Measurements from ENCODE around the gene SELL. TPM values are rescaled to one million over a fixed set of nuclear protein-coding genes. Genes with fewer than 3 reads are reported as not detected.
A peak's percentile ranks its signal among the peaks of the same experiment; 100 is the strongest.
"Not testable (repeated sequence)": the region's sequence is repeated elsewhere in the genome, so short reads cannot be mapped to it uniquely, and the experiment has no call there.

The SELL gene
- total RNA-seq, 2 donors from 2014 or later: 29.5 to 66.8 TPM

DNA sequence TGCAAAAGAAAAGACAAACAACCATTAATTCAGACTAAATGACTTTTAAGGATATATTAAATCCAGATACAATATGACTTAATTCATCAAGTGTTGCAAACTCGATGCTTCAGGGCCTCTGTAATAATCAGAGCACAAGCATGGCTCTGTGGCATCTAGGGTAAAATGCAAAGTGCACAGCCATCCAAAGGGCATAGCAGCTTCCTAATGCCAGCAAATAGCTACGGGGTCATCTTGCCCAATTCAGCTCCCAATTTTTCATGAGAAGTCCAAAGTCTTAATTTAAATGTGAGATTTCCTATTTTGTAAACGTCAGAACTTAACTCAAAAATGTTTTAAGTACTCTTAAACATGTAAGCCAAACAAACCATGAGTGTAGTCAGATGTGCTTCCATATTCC is 14.5 kb upstream of the SELL start:
- Mint-ChIP-seq H3K4me1 (ENCODE audit: low read depth in 2 of 2) (no peaks in the 10 kb centered on the region), H3K4me3 (no peak overlapping the region), H3K9me3 (no peaks in the 10 kb centered on the region), H3K27ac (no peak overlapping the region), H3K36me3 (no peaks in the 10 kb centered on the region), H3K27me3 (peaks cover 11 to 13% of the 10 kb centered on the region in 2 donors)
- DNase-seq (ENCODE audit: low spot score) (no peak), ATAC-seq (no peak)

DNA sequence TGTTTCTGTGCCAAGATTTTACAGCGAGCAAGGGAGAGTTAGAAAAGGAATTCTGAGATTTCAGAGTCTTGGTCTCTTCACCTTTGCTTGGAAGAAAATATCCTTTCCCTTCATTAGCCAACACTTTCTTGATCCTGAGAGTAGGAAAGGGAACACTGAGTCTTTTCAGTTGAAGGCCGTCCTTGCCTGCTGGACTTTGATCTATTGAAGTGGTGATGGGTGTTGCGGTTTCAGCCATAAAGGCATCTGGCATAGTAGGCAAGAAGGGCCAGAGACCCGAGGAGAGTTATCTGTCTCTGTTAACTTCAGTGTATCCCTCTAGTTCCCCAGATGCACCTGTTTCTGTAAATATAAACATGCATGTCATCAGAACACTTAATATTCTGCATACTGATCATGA is 12.7 kb upstream of the SELL start:
- H3K36me3 Mint-ChIP-seq: no peaks in the 10 kb centered on the region
- ATAC-seq (no peak), DNase-seq (ENCODE audit: low spot score) (no peak)
- peaks cover 8 to 13% of the 10 kb centered on the region in 2 donors for H3K27me3 Mint-ChIP-seq
- no peaks in the 10 kb centered on the region for H3K4me1 Mint-ChIP-seq (ENCODE audit: low read depth in 2 of 2)
- no peak overlapping the region for H3K27ac Mint-ChIP-seq
- H3K9me3 Mint-ChIP-seq: no peaks in the 10 kb centered on the region
- H3K4me3 Mint-ChIP-seq: no peak overlapping the region

DNA sequence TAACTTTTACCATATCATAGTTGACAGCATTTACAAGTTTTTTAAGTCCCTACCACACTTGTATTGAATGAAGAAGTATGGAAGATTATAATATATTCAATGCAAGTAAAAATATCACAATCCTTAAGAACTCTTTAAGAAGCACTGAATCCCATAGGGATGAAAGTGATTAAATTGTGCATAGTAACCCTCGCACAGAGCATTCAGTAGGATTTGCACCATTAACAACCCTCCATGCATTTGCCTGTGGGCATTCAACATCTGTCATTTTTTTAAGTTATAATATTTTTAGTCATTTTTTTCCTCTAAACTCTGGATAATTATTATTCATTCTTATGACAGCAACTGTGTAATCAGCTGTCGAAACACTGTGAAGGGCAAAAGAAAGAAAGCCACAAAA is 12.3 kb upstream of the SELL start:
- no peak overlapping the region for H3K4me3 Mint-ChIP-seq
- ATAC-seq: no peak
- peaks cover 8 to 17% of the 10 kb centered on the region in 2 donors for H3K27me3 Mint-ChIP-seq
- no peak for DNase-seq (ENCODE audit: low spot score)
- no peaks in the 10 kb centered on the region for H3K4me1 Mint-ChIP-seq (ENCODE audit: low read depth in 2 of 2)
- H3K27ac Mint-ChIP-seq: no peak overlapping the region
- no peaks in the 10 kb centered on the region for H3K9me3 Mint-ChIP-seq
- H3K36me3 Mint-ChIP-seq: no peaks in the 10 kb centered on the region

DNA sequence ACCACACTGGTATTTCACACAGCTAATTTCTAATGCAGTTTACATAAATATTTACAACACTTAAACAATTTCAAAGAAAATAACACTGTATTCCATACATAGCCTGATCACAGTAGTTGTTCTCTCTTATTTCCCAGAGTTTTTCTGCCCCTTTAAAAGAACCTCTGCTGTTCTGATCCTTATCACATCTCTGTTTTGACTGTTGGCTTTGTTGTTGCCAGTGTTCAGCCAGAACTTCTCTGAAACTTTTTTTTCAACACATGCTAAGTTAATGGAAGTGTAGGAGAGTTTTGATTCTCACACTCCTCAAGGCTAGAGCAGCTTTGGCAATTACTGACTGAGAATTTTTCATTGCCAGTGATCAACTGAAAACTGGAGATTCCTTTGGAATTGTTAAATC is 11.4 kb upstream of the SELL start:
- H3K27ac Mint-ChIP-seq: no peak overlapping the region
- H3K4me3 Mint-ChIP-seq: no peak overlapping the region
- ATAC-seq: no peak
- no peaks in the 10 kb centered on the region for H3K36me3 Mint-ChIP-seq
- no peaks in the 10 kb centered on the region for H3K9me3 Mint-ChIP-seq
- H3K27me3 Mint-ChIP-seq: peaks cover 12 to 22% of the 10 kb centered on the region in 2 donors
- no peaks in the 10 kb centered on the region for H3K4me1 Mint-ChIP-seq (ENCODE audit: low read depth in 2 of 2)
- DNase-seq (ENCODE audit: low spot score): no peak

DNA sequence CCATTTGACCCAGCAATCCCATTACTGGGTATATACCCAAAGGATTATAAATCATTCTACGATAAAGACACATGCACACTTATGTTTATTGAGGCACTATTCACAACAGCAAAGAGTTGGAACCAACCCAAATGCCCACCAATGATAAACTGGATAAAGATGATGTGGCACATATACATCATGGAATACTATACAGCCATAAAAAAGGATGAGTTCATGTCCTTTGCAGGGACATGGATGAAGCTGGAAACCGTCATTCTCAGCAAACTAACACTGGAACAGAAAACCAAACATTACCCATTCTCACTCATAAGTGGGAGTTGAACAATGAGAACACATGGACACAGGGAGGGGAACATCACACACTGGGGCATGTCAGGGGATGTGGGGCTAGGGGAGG is 3.7 kb upstream of the SELL start:
- Mint-ChIP-seq H3K36me3 (peaks cover 11% of the 10 kb centered on the region), H3K27me3 (peaks cover 12 to 18% of the 10 kb centered on the region in 2 donors), H3K4me1 (ENCODE audit: low read depth in 2 of 2) (peaks cover 11 to 12% of the 10 kb centered on the region in 2 donors)
- not testable (repeated sequence) for ATAC-seq; H3K9me3 Mint-ChIP-seq; DNase-seq (ENCODE audit: low spot score); H3K4me3 Mint-ChIP-seq; H3K27ac Mint-ChIP-seq

DNA sequence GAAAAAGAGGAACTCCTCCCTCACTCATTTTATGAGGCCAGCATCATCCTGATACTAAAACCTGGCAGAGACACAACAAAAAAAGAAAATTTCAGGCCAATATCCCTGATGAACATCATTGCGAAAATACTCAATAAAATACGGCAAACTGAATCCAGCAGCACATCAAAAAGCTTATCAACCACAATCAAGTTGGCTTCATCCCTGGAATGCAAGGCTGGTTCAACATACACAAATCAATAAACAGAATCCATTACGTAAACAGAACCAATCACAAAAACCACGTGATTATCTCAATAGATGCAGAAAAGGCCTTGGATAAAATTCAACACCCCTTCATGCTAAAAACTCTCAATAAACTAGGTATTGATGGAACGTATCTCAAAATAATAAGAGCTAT is 1.7 kb upstream of the SELL start:
- Mint-ChIP-seq H3K36me3 (peaks cover 11% of the 10 kb centered on the region), H3K4me1 (ENCODE audit: low read depth in 2 of 2) (peaks cover 24 to 27% of the 10 kb centered on the region in 2 donors)
- not testable (repeated sequence) for DNase-seq (ENCODE audit: low spot score); H3K27me3 Mint-ChIP-seq; H3K9me3 Mint-ChIP-seq; H3K4me3 Mint-ChIP-seq; ATAC-seq; H3K27ac Mint-ChIP-seq

DNA sequence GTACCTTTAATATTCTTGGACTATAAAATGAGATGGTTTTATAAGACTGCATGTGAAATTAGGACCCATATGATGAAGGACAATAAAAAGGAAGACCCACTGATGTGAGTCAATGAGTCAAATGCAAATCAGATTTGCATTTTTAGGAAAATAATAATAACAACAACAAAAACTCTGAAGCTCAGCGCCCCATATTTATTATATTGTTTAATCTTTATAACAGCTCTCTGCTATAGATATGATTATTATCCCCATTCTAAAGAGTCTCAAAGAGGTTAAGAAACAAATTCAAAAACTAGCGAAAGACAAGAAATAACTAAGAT is 850 bp upstream of the SELL start:
- peaks cover 26 to 30% of the 10 kb centered on the region in 2 donors for H3K4me1 Mint-ChIP-seq (ENCODE audit: low read depth in 2 of 2)
- ATAC-seq (no peak), DNase-seq (ENCODE audit: low spot score) (no peak)
- peak overlapping the region; percentile 84 for H3K4me3 Mint-ChIP-seq
- peaks cover 5 to 8% of the 10 kb centered on the region in 2 donors for H3K27me3 Mint-ChIP-seq
- H3K9me3 Mint-ChIP-seq: no peaks in the 10 kb centered on the region
- H3K27ac Mint-ChIP-seq: peak overlapping the region; percentile 52 to 80
- peaks cover 11% of the 10 kb centered on the region for H3K36me3 Mint-ChIP-seq

DNA sequence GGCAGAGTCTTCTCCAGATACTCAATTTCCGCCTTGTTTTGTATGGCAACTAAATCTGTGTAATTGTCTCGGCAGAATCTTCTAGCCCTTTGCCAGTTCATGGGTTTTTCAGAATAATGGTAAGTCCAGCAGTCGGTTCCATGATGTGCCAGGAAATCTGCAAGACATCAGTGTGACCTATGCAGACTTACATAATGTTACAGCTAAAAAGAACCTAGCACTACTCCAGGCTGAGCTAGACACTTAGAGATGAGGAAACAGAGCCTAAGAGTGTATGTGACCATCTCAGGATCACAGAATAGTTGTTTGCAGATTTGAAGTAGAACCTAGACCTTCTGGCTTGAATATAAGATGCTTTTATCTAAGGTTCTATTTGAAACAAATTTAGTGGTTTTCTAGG is 2.8 kb downstream of the SELL start:
- peak overlapping the region; percentile 81 to 84 for H3K27ac Mint-ChIP-seq
- DNase-seq (ENCODE audit: low spot score) (no peak), ATAC-seq (peak; percentile 51 to 67)
- H3K36me3 Mint-ChIP-seq: peaks cover 14% of the 10 kb centered on the region
- peaks cover 45 to 52% of the 10 kb centered on the region in 2 donors for H3K4me1 Mint-ChIP-seq (ENCODE audit: low read depth in 2 of 2)
- H3K27me3 Mint-ChIP-seq: no peaks in the 10 kb centered on the region
- no peaks in the 10 kb centered on the region for H3K9me3 Mint-ChIP-seq
- peak overlapping the region; percentile 80 for H3K4me3 Mint-ChIP-seq

DNA sequence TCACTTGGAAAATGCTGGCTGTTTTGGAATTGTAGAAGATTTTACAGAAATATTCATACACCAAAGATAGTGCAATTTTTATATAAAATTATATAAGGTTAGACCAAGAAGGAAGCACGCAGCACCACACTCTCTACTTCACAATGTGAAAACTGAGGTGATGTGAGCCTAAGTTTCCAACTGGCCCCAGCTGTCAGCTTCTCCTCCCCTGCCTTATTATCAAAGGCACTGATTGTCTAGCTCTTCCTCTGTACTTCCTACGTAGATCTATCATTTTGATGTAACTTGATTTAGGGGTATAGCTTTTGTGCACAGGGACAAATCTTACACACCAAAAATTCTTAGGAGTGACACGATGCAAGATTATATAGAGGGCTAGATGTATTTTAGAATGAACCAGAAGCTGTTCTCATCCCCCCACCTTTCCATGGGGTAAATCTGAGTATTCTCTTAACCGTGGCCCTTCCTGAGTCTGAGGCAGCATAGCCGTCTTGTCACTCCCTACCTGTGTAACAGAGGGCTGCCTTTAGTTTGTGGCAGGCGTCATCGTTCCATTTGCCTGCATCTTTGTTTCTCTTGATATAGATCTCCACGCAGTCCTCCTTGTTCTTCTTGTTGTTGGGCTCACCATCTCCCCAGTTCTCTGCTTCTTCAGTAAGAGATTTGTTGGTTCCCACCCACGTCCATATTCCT is 3.4 kb downstream of the SELL start:
- no peaks in the 10 kb centered on the region for H3K9me3 Mint-ChIP-seq
- DNase-seq (ENCODE audit: low spot score) (no peak), ATAC-seq (no peak)
- peaks cover 16% of the 10 kb centered on the region for H3K36me3 Mint-ChIP-seq
- peaks cover 49 to 55% of the 10 kb centered on the region in 2 donors for H3K4me1 Mint-ChIP-seq (ENCODE audit: low read depth in 2 of 2)
- peak overlapping the region; percentile 80 for H3K4me3 Mint-ChIP-seq
- H3K27ac Mint-ChIP-seq: peak overlapping the region; percentile 81 to 84
- H3K27me3 Mint-ChIP-seq: no peaks in the 10 kb centered on the region

DNA sequence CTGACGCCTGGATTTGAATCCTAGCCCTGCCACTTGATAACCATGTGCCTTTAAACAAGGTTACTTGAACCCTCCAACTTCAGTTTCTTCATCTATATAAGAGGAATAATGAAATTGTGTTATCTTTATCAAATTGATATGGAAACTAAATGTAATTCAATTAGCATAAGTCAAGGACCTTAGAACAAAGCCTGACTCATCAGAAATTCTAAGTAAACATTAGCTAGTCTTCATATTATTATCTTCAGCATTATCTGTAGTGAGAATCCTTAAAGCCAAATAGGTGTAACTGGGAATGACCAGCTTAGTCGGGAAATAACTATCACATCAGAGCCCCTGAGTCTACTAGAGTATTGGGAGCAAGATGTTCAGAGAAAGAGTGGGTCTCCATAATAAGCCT is 6.6 kb downstream of the SELL start:
- ATAC-seq (no peak), DNase-seq (ENCODE audit: low spot score) (no peak)
- Mint-ChIP-seq H3K9me3 (no peaks in the 10 kb centered on the region), H3K4me3 (no peak overlapping the region), H3K36me3 (peaks cover 17% of the 10 kb centered on the region), H3K27me3 (no peaks in the 10 kb centered on the region), H3K4me1 (ENCODE audit: low read depth in 2 of 2) (peaks cover 59 to 66% of the 10 kb centered on the region in 2 donors), H3K27ac (peak overlapping the region; percentile 29 to 38)

DNA sequence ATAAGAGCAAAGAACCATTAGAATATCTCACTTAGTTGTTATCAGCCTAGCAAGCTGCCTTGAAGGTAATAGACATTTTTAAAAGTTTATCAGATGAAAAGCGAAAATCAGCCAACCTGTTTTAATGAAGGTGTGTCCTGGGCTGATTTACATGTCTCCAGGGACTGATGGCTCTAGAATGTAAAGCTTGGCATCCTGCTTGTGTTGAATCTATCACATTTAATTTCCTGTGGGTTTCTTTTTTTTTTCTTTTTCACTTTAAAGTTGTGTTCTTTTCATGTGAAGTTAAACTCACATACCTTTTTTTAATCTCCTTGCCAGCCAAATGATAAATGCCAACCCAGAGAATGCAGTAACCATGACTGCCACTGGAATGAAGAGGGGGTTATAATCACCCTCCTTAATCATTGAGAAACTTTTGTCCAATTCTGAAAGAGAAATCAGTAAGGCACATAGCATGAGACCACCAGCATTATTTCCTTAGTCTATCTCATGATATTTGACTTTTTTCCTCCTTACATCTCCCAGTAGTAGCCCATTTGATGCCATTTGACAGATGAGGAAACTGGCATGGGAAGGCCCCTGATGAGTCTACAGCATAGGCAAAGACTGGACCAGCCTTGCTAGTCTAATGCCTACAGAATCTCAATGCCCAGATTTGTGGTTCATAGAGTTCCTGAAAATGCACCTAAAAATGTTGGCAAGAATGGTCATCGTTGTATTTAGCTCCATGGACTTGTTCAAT is 10.0 kb downstream of the SELL start:
- DNase-seq (ENCODE audit: low spot score): no peak
- H3K4me3 Mint-ChIP-seq: no peak overlapping the region

DNA sequence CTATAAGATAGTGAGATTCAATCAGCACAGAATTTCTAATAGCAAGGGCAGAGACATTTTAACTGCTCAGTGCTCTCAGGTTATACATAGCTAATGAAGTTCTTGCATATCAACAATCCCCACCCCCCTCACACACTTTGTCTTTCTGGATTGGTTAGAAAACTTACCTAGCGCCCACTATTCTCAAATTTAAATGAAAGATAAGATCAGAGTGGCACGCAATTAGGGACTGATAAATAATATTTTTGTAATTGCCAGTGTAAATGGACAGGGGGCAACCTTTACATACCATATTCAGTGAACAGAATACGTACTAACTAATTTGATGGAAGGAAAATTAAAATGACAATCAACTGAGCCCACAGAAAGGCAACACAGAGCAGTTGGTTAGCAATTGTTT is 11.7 kb downstream of the SELL start:
- peaks cover 8% of the 10 kb centered on the region for H3K36me3 Mint-ChIP-seq
- DNase-seq (ENCODE audit: low spot score) (no peak), ATAC-seq (no peak)
- no peaks in the 10 kb centered on the region for H3K27me3 Mint-ChIP-seq
- H3K4me3 Mint-ChIP-seq: peak overlapping the region; percentile 23
- peaks cover 73 to 83% of the 10 kb centered on the region in 2 donors for H3K4me1 Mint-ChIP-seq (ENCODE audit: low read depth in 2 of 2)
- peak overlapping the region; percentile 93 to 96 for H3K27ac Mint-ChIP-seq
- H3K9me3 Mint-ChIP-seq: peaks cover 6% of the 10 kb centered on the region

More for the DNA sequence above, 10.0 kb downstream of the SELL start:
- Mint-ChIP-seq H3K27ac (peak overlapping the region; percentile 10 to 96), H3K36me3 (peaks cover 17% of the 10 kb centered on the region), H3K9me3 (no peaks in the 10 kb centered on the region), H3K27me3 (no peaks in the 10 kb centered on the region), H3K4me1 (ENCODE audit: low read depth in 2 of 2) (peaks cover 64 to 76% of the 10 kb centered on the region in 2 donors)
- ATAC-seq: no peak

DNA sequence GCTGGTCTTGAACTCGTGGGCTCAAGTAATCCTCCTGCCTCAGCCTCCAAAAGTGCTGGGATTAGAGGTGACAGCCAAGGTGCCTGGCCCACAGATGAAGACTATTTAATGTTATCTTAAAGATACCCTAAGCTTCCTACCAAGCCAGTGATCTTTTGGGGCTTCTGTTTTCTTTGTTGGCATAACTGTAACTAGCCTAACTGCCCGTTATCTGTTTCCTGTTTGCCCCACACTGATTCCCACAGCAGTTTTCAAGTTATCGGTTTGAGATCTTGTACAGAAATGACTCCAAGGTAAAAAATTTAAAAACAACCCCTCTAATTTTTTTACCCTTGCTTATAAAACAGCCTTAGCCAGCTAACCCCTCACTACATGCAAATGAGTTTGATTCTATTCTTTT is 12.4 kb downstream of the SELL start:
- no peaks in the 10 kb centered on the region for H3K27me3 Mint-ChIP-seq
- H3K9me3 Mint-ChIP-seq: peaks cover 6% of the 10 kb centered on the region
- DNase-seq (ENCODE audit: low spot score): no peak
- peak overlapping the region; percentile 93 to 96 for H3K27ac Mint-ChIP-seq
- H3K4me3 Mint-ChIP-seq: peak overlapping the region; percentile 63
- peaks cover 79 to 89% of the 10 kb centered on the region in 2 donors for H3K4me1 Mint-ChIP-seq (ENCODE audit: low read depth in 2 of 2)
- ATAC-seq: peak; percentile 40 to 62
- H3K36me3 Mint-ChIP-seq: peaks cover 12% of the 10 kb centered on the region

DNA sequence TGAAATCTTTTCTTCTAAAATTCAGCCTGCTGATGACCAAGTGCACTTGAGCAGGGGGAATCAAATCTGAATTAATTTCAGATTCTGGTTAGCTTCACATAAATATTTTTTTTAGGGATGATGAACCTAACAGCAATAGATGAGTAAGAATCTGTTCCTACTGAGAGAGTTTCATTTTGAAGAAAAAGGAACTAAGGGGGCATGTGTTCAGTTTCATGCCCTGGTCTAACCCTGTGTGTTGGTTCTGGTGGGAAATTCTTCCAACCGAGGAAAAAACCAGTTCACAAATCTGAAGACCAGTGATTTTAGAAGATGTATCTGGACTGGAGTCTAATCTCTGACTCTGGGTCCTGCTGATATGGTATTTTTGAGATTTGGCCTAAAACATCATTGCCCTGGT is 13.7 kb downstream of the SELL start:
- Mint-ChIP-seq H3K4me3 (peak overlapping the region; percentile 63), H3K27me3 (no peaks in the 10 kb centered on the region), H3K36me3 (peaks cover 8% of the 10 kb centered on the region), H3K4me1 (ENCODE audit: low read depth in 2 of 2) (peaks cover 78 to 92% of the 10 kb centered on the region in 2 donors), H3K9me3 (peaks cover 6% of the 10 kb centered on the region), H3K27ac (peak overlapping the region; percentile 93 to 96)
- ATAC-seq (peak in 1 of 2 donors; percentile 53), DNase-seq (ENCODE audit: low spot score) (no peak)

Measured in natural killer cell treated with Interleukin-12 subunit alpha and Interleukin-12 subunit beta and Interleukin-15 and Interleukin-18, amount 100 ng/mL, for 72 hours (primary cell).